ENCODE measurements around the gene GRWD1. TPM values are rescaled to one million over a fixed set of nuclear protein-coding genes. Genes with fewer than 3 reads are reported as not detected.
A peak's percentile ranks its signal among the peaks of the same experiment; 100 is the strongest.

The GRWD1 gene
- total RNA-seq, 2 donors from 2014 or later, result 36.6 to 39.2 TPM

DNA sequence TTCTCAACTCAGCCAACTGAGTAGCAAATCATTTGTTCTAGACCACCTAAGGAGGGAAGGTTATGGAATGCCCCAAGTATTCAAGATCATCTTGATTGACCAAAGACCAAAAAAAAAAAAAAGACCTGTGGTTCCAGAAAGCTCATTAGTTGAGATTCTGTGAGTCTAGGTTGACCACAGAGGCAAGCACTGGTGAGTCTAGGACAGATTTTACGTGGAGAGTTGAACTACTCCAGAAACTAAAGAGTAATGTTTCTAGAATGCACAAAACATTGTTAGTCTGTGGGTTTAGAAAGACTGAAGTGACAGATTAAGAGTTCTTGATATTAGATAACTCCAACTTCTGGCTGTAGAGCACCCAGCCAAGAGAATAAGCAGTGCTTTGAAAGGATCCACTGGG is 19.4 kb downstream of the GRWD1 start:
- Histone ChIP-seq H3K4me1 (ENCODE audit: control insufficient read depth, insufficient read depth, low read length) (peaks cover under 1% of the 10 kb centered on the region), H3K9me3 (ENCODE audit: control insufficient read depth, low read length) (no peaks in the 10 kb centered on the region), H3K4me3 (ENCODE audit: low read length) (no peak overlapping the region), H3K9ac (ENCODE audit: extremely low read depth, low read length, poor library complexity, severe bottlenecking) (no peak overlapping the region), H3K27me3 (ENCODE audit: control insufficient read depth, insufficient read depth, low read length, poor library complexity, severe bottlenecking) (no peaks in the 10 kb centered on the region), H3K36me3 (ENCODE audit: control insufficient read depth, insufficient read depth, low read length) (peaks cover 6% of the 10 kb centered on the region), H3K27ac (ENCODE audit: low read depth, low read length) (no peak overlapping the region)
- no peak for DNase-seq
- Mint-ChIP-seq H3K27ac (no peak overlapping the region), H3K36me3 (ENCODE audit: low read depth) (peaks cover 10% of the 10 kb centered on the region), H3K4me1 (no peaks in the 10 kb centered on the region), H3K9me3 (no peaks in the 10 kb centered on the region), H3K27me3 (ENCODE audit: insufficient read depth) (peaks cover 16% of the 10 kb centered on the region), H3K4me3 (no peak overlapping the region)
- TF ChIP-seq, protein P1, sequence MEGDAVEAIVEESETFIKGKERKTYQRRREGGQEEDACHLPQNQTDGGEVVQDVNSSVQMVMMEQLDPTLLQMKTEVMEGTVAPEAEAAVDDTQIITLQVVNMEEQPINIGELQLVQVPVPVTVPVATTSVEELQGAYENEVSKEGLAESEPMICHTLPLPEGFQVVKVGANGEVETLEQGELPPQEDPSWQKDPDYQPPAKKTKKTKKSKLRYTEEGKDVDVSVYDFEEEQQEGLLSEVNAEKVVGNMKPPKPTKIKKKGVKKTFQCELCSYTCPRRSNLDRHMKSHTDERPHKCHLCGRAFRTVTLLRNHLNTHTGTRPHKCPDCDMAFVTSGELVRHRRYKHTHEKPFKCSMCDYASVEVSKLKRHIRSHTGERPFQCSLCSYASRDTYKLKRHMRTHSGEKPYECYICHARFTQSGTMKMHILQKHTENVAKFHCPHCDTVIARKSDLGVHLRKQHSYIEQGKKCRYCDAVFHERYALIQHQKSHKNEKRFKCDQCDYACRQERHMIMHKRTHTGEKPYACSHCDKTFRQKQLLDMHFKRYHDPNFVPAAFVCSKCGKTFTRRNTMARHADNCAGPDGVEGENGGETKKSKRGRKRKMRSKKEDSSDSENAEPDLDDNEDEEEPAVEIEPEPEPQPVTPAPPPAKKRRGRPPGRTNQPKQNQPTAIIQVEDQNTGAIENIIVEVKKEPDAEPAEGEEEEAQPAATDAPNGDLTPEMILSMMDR (conservative IDR thresholded peaks at IDR 0.05), result no peak
- 100% methylated on average over 1 of the region's 1 CpG for WGBS, 2 experiments (ENCODE audit: insufficient coverage in 1 of 2, insufficient read length in 1 of 2)

DNA sequence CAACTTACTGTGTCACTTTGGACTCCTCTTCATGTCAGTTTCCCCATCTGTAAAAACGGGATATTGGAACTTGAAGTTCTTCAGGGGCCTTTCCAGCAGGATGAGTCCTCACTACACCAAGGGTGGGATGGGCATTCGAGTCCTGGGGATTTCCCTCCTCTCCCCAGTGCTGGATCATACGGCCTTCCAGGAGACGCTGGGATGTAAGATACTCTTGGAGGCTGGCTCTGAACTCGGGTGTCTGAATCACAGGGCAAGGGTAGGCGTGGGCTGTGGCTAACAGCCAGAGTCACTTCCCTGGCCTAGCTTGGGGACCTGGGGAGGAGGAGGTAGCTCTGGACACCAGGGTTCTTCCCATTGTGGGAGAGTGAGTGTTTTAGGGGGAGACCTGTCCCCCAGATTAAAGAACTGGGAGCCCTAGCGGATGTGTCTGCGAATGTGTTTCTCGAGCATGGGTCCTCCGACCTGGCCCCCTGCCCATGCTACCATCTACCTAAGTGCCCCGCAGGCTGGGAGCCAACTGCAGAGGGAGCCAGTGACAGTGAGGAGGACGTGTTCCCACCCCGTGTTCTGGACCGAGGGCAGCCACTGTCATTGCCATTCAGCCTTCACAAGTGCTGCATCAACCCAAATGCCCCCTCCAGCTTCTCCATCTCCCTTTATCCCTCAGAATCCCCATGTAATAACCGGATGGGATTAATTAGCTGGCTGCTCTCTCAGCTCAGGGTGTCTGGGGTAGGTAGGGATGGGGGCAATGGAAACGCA is 21.0 kb downstream of the GRWD1 start:
- WGBS, 2 experiments (ENCODE audit: insufficient coverage in 1 of 2, insufficient read length in 1 of 2), result 86 to 94% methylated on average over 14 to 16 of the region's 16 CpGs
- Histone ChIP-seq H3K4me3 (ENCODE audit: low read length) (no peak overlapping the region), H3K27me3 (ENCODE audit: control insufficient read depth, insufficient read depth, low read length, poor library complexity, severe bottlenecking) (no peaks in the 10 kb centered on the region), H3K9me3 (ENCODE audit: control insufficient read depth, low read length) (no peaks in the 10 kb centered on the region), H3K36me3 (ENCODE audit: control insufficient read depth, insufficient read depth, low read length) (peaks cover 18% of the 10 kb centered on the region), H3K27ac (ENCODE audit: low read depth, low read length) (no peak overlapping the region), H3K9ac (ENCODE audit: extremely low read depth, low read length, poor library complexity, severe bottlenecking) (no peak overlapping the region), H3K4me1 (ENCODE audit: control insufficient read depth, insufficient read depth, low read length) (peaks cover 4% of the 10 kb centered on the region)
- Mint-ChIP-seq H3K27me3 (ENCODE audit: insufficient read depth) (peaks cover 16% of the 10 kb centered on the region), H3K27ac (no peak overlapping the region), H3K4me3 (no peak overlapping the region), H3K4me1 (no peaks in the 10 kb centered on the region), H3K36me3 (ENCODE audit: low read depth) (peaks cover 23% of the 10 kb centered on the region), H3K9me3 (no peaks in the 10 kb centered on the region)
- TF ChIP-seq, protein P1 (conservative IDR thresholded peaks at IDR 0.05), result peak; percentile 16
- DNase-seq, result no peak

DNA sequence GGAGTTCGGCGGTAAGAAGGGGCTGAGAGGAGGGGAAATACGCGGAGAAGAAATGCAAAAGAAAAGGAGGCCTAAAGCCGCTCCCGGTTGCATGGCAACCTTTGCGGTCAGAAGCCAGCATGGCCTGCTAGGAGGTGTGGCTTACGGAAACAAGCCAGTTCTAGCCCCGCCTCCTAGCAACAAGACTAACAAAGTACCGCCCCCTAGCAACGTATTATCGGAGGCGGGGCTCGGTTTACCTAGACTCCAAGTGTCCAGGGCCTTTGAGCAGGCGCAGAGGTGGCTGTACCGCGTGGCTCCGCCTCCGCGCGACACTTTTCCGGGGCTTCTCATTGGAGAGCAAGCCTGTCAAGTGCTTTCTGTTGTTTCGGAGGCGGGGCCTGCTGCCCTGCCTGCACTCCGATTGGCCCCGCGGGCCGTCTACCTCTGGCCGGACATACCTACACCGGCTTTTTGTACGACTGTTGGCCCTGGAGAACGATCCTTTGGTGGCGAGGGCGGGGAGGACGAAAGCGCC is 23.0 kb downstream of the GRWD1 start:
- Histone ChIP-seq H3K9me3 (ENCODE audit: control insufficient read depth, low read length) (no peaks in the 10 kb centered on the region), H3K9ac (ENCODE audit: extremely low read depth, low read length, poor library complexity, severe bottlenecking) (peak overlapping the region; percentile 99), H3K4me3 (ENCODE audit: low read length) (peak overlapping the region; percentile 94), H3K27me3 (ENCODE audit: control insufficient read depth, insufficient read depth, low read length, poor library complexity, severe bottlenecking) (no peaks in the 10 kb centered on the region), H3K27ac (ENCODE audit: low read depth, low read length) (peak overlapping the region; percentile 99), H3K36me3 (ENCODE audit: control insufficient read depth, insufficient read depth, low read length) (peaks cover 38% of the 10 kb centered on the region), H3K4me1 (ENCODE audit: control insufficient read depth, insufficient read depth, low read length) (peaks cover 4% of the 10 kb centered on the region)
- Mint-ChIP-seq H3K27ac (peak overlapping the region; percentile 97), H3K36me3 (ENCODE audit: low read depth) (peaks cover 34% of the 10 kb centered on the region), H3K4me3 (peak overlapping the region; percentile 74), H3K4me1 (no peaks in the 10 kb centered on the region), H3K27me3 (ENCODE audit: insufficient read depth) (peaks cover 16% of the 10 kb centered on the region), H3K9me3 (no peaks in the 10 kb centered on the region)
- DNase-seq, result peak; percentile 100
- TF ChIP-seq, protein P1 (conservative IDR thresholded peaks at IDR 0.05), result no peak
- 0 to 2% methylated on average over 17 to 36 of the region's 36 CpGs for whole genome bisulfite sequencing, 2 experiments (ENCODE audit: insufficient coverage in 1 of 2, insufficient read length in 1 of 2)
